ENCODE measurements around the gene NCK1. TPM values are rescaled to one million over a fixed set of nuclear protein-coding genes. Genes with fewer than 3 reads are reported as not detected.

The NCK1 gene
- total RNA-seq, 1 donor from 2014 or later: 38.1 TPM

GRCh38 chr3:136844724-136845123 lies 17.3 kb upstream of the NCK1 start:
- no peak for DNase-seq (ENCODE audit: low spot score)
- H3K27me3 Mint-ChIP-seq (ENCODE audit: low read depth): no peaks in the 10 kb centered on the region
- no peak overlapping the region for H3K27ac Mint-ChIP-seq (ENCODE audit: unreplicated experiment)
- no peak overlapping the region for H3K4me3 Mint-ChIP-seq (ENCODE audit: unreplicated experiment)
- peaks cover 3% of the 10 kb centered on the region for H3K4me1 Mint-ChIP-seq (ENCODE audit: low read depth)
- no peak for TF ChIP-seq CTCF (IDR thresholded peaks at IDR 0.05)
- peaks cover 5% of the 10 kb centered on the region for H3K36me3 Mint-ChIP-seq (ENCODE audit: low read depth)
- no peaks in the 10 kb centered on the region for H3K9me3 Mint-ChIP-seq (ENCODE audit: low read depth)

GRCh38 chr3:136852180-136852579 lies 9.8 kb upstream of the NCK1 start:
- H3K4me3 Mint-ChIP-seq (ENCODE audit: unreplicated experiment): no peak overlapping the region
- no peaks in the 10 kb centered on the region for H3K4me1 Mint-ChIP-seq (ENCODE audit: low read depth)
- H3K27me3 Mint-ChIP-seq (ENCODE audit: low read depth): no peaks in the 10 kb centered on the region
- TF ChIP-seq CTCF (IDR thresholded peaks at IDR 0.05): no peak
- H3K27ac Mint-ChIP-seq (ENCODE audit: unreplicated experiment): no peak overlapping the region
- no peak for DNase-seq (ENCODE audit: low spot score)
- no peaks in the 10 kb centered on the region for H3K36me3 Mint-ChIP-seq (ENCODE audit: low read depth)
- H3K9me3 Mint-ChIP-seq (ENCODE audit: low read depth): peaks cover 2% of the 10 kb centered on the region

GRCh38 chr3:136856665-136857064 lies 5.3 kb upstream of the NCK1 start:
- H3K4me3 Mint-ChIP-seq (ENCODE audit: unreplicated experiment): no peak overlapping the region
- H3K4me1 Mint-ChIP-seq (ENCODE audit: low read depth): peaks cover 23% of the 10 kb centered on the region
- H3K27ac Mint-ChIP-seq (ENCODE audit: unreplicated experiment): no peak overlapping the region
- no peak for DNase-seq (ENCODE audit: low spot score)
- H3K27me3 Mint-ChIP-seq (ENCODE audit: low read depth): no peaks in the 10 kb centered on the region
- peaks cover 3% of the 10 kb centered on the region for H3K9me3 Mint-ChIP-seq (ENCODE audit: low read depth)
- no peak for TF ChIP-seq CTCF (IDR thresholded peaks at IDR 0.05)
- no peaks in the 10 kb centered on the region for H3K36me3 Mint-ChIP-seq (ENCODE audit: low read depth)

GRCh38 chr3:136858381-136858780 lies 3.6 kb upstream of the NCK1 start:
- no peak for TF ChIP-seq CTCF (IDR thresholded peaks at IDR 0.05)
- peak overlapping the region; percentile 1 for H3K27ac Mint-ChIP-seq (ENCODE audit: unreplicated experiment)
- H3K27me3 Mint-ChIP-seq (ENCODE audit: low read depth): no peaks in the 10 kb centered on the region
- no peak overlapping the region for H3K4me3 Mint-ChIP-seq (ENCODE audit: unreplicated experiment)
- peaks cover 3% of the 10 kb centered on the region for H3K9me3 Mint-ChIP-seq (ENCODE audit: low read depth)
- peaks cover 30% of the 10 kb centered on the region for H3K4me1 Mint-ChIP-seq (ENCODE audit: low read depth)
- DNase-seq (ENCODE audit: low spot score): no peak
- H3K36me3 Mint-ChIP-seq (ENCODE audit: low read depth): no peaks in the 10 kb centered on the region

GRCh38 chr3:136860541-136860940 lies 1.5 kb upstream of the NCK1 start:
- Mint-ChIP-seq H3K4me1 (ENCODE audit: low read depth) (peaks cover 33% of the 10 kb centered on the region), H3K27ac (ENCODE audit: unreplicated experiment) (peak overlapping the region; percentile 15), H3K4me3 (ENCODE audit: unreplicated experiment) (peak overlapping the region; percentile 90), H3K27me3 (ENCODE audit: low read depth) (no peaks in the 10 kb centered on the region), H3K9me3 (ENCODE audit: low read depth) (peaks cover 3% of the 10 kb centered on the region), H3K36me3 (ENCODE audit: low read depth) (no peaks in the 10 kb centered on the region)
- no peak for TF ChIP-seq CTCF (IDR thresholded peaks at IDR 0.05)
- DNase-seq (ENCODE audit: low spot score): no peak

All from chondrocyte (in vitro differentiated cells).